HepG2 (cell line): ENCODE measurements around the gene RHBDD1. TPM values are rescaled to one million over a fixed set of nuclear protein-coding genes. Genes with fewer than 3 reads are reported as not detected.

Source experiments
- ATAC-seq: fragments of 200-7000 bp; cut with Tn5 transposase; 3 replicates; pipeline ENCODE4 v1.9.1; 2020; ENCODE audit warnings: mild to moderate bottlenecking, moderate library complexity
- BruUV-seq: library from RNA; stranded (reverse); fragments of 400-500 nt; replicated peaks from 2 replicates; lab custom pipeline; 2021; lab: Mats Ljungman, UMichigan
- CTCF ChIA-PET: fragments of 300-600 bp; formaldehyde crosslinking; extraction: SDS; loops from one replicate; lab custom pipeline; 2021; ENCODE audit warnings: low total read pairs, inconsistent platforms, low intra/inter-chr PET ratio; lab: Yijun Ruan, JAX
- POLR2A ChIA-PET: fragments of 350-600 bp; sonication (Branson Sonifier 250); formaldehyde crosslinking; loops from one replicate; lab custom pipeline; 2020; ENCODE audit warnings: antibody characterized with exemption, inconsistent platforms; lab: Yijun Ruan, JAX
- DNase-seq: peaks from one replicate; pipeline ENCODE4 v3.0.0-alpha.2; 2015; ENCODE audit warnings: low spot score
- FAIRE-seq: peaks from 3 replicates; lab custom pipeline; 2011; peaks lifted over from hg19 to GRCh38; lab: Jason Lieb, UNC
- H2AFZ ChIP-seq: one replicate; pipeline ENCODE4 v1.6.1; 2011; ENCODE audit warnings: low read length, inconsistent platforms
- H3K27ac ChIP-seq: fragments of 300-600 bp; 3 replicates; pipeline ENCODE4 v1.8.0; 2011; ENCODE audit warnings: mixed run types, mild to moderate bottlenecking, mixed read lengths, low read length, inconsistent platforms; ENCODE audit not compliant: insufficient read depth; ENCODE audit errors: extremely low read length
- H3K27me3 ChIP-seq, 2 experiments: fragments of 200-600 bp in 1 of 2; 2 replicates in 1 of 2; 3 replicates in 1 of 2; pipeline versions ENCODE4 v1.6.0 to v1.8.0; 2011; ENCODE audit warnings: low read length in 2 of 2, mild to moderate bottlenecking in 2 of 2, moderate library complexity in 2 of 2, inconsistent platforms in 1 of 2; ENCODE audit not compliant: insufficient read depth in 2 of 2, control insufficient read depth in 1 of 2
- H3K36me3 ChIP-seq, 2 experiments: fragments of 200-600 bp in 1 of 2; replicated peaks in 1 of 2; 2 replicates in 1 of 2; 3 replicates in 1 of 2; pipeline versions ENCODE4 v1.5.1 to v1.8.0; 2011; ENCODE audit warnings: low read length in 2 of 2, inconsistent platforms in 1 of 2; ENCODE audit not compliant: insufficient read depth in 2 of 2, control insufficient read depth in 1 of 2
- H3K4me1 ChIP-seq: 2 replicates; pipeline ENCODE4 v1.5.1; 2012; ENCODE audit warnings: low read length, inconsistent platforms; ENCODE audit not compliant: insufficient read depth
- H3K4me2 ChIP-seq: 2 replicates; pipeline ENCODE4 v1.6.0; 2011; ENCODE audit warnings: low read depth, low read length, inconsistent platforms
- H3K4me3 ChIP-seq, 3 experiments: fragments of 200-600 bp in 1 of 3; sonication (generic), shearing (Covaris generic) in 1 of 3; replicated peaks in 1 of 3; 2 replicates each; pipeline ENCODE4 v1.5.1; 2011 to 2016; ENCODE audit warnings: low read length in 3 of 3, inconsistent platforms in 2 of 3, low read depth in 2 of 3, mild to moderate bottlenecking in 2 of 3, control low read depth in 1 of 3, mixed read lengths in 1 of 3; ENCODE audit not compliant: insufficient read depth in 1 of 3
- H3K79me2 ChIP-seq: one replicate; pipeline ENCODE4 v1.6.1; 2011; ENCODE audit warnings: low read length, inconsistent platforms; ENCODE audit not compliant: insufficient read depth
- H3K9ac ChIP-seq: 2 replicates; pipeline ENCODE4 v1.6.0; 2011; ENCODE audit warnings: mild to moderate bottlenecking, low read depth, low read length, inconsistent platforms; ENCODE audit not compliant: insufficient read depth
- H3K9me3 ChIP-seq: 2 replicates; pipeline ENCODE4 v1.5.1; 2012; ENCODE audit warnings: mild to moderate bottlenecking, low read length
- H4K20me1 ChIP-seq: 2 replicates; pipeline ENCODE4 v1.6.0; 2011; ENCODE audit warnings: inconsistent platforms, mild to moderate bottlenecking, low read length, moderate library complexity; ENCODE audit not compliant: insufficient read depth
- ATF6 ChIP-seq: sonication (generic); formaldehyde crosslinking; conservative IDR thresholded peaks from 2 replicates; pipeline ENCODE4 v1.4.0; 2020; ENCODE audit warnings: missing genetic modification reagents
- HDAC1 ChIP-seq: sonication (generic); formaldehyde crosslinking; IDR thresholded peaks from 2 replicates; pipeline ENCODE4 v1.5.1; 2020; ENCODE audit warnings: mild to moderate bottlenecking, missing genetic modification reagents
- RBAK ChIP-seq: sonication (generic); formaldehyde crosslinking; IDR thresholded peaks from 2 replicates; pipeline ENCODE4 v1.5.1; 2020; ENCODE audit warnings: mild to moderate bottlenecking, missing genetic modification reagents
- SKI ChIP-seq: fragments of 450-650 bp; IDR thresholded peaks from one replicate; pipeline ENCODE4 v1.6.1; 2018; ENCODE audit warnings: mild to moderate bottlenecking; ENCODE audit not compliant: partially characterized antibody
- SMAD1 ChIP-seq: sonication (generic); formaldehyde crosslinking; IDR thresholded peaks from 2 replicates; pipeline ENCODE4 v1.4.0; 2020; ENCODE audit warnings: missing genetic modification reagents, low read depth, mild to moderate bottlenecking, borderline replicate concordance
- TSC22D2 ChIP-seq: sonication (generic); formaldehyde crosslinking; IDR thresholded peaks from 2 replicates; pipeline ENCODE4 v1.5.1; 2020; ENCODE audit warnings: missing genetic modification reagents, mild to moderate bottlenecking, borderline replicate concordance
- ZBTB38 ChIP-seq: sonication (generic); formaldehyde crosslinking; IDR thresholded peaks from 2 replicates; pipeline ENCODE4 v1.5.1; 2020; ENCODE audit warnings: mild to moderate bottlenecking, missing genetic modification reagents
- ZFP36 ChIP-seq: fragments of 150-350 bp; IDR thresholded peaks from 2 replicates; pipeline ENCODE4 v1.6.1; 2018; ENCODE audit warnings: borderline replicate concordance, low read length, low read depth; ENCODE audit not compliant: partially characterized antibody
- ZNF18 ChIP-seq: sonication (generic); formaldehyde crosslinking; IDR thresholded peaks from 2 replicates; pipeline ENCODE4 v1.8.0; 2022; ENCODE audit warnings: mild to moderate bottlenecking, missing genetic modification reagents; ENCODE audit not compliant: insufficient replicate concordance
- ZNF788 ChIP-seq: sonication (generic); formaldehyde crosslinking; IDR thresholded peaks from 2 replicates; pipeline ENCODE4 v1.5.0; 2020; ENCODE audit warnings: mild to moderate bottlenecking, missing genetic modification reagents, borderline replicate concordance
- WGBS: methylation state at CpG from one replicate; pipeline ENCODE4 v1.1.6; 2017; ENCODE audit warnings: low lambda C conversion rate; 5-methylcytosine and 5-hydroxymethylcytosine counted together
- in situ Hi-C: cut with HindIII; loops from 2 replicates; pipeline ENCODE4 v1.10.0; 2017; ENCODE audit warnings: low pct_unique_long_range_greater_than_20kb; ENCODE audit not compliant: extremely low pct_ligation_motif_present
- intact Hi-C: fragments of 100-400 bp; cut with micrococcal nuclease; formaldehyde crosslinking; loops from one replicate; pipeline ENCODE4 v1.10.0; 2022; ENCODE audit not compliant: unreplicated experiment
- polyA plus RNA-seq, 8 experiments: library from polyadenylated mRNA; depleted of rRNA in 3 of 8; stranded (reverse) in 7 of 8; unstranded in 1 of 8; fragments of >200 nt; fragmentation: Illumina TruSeq in 4 of 8; extraction: Trizol in 4 of 8; gene quantifications; 2 replicates each; pipeline versions ENCODE4 v1.2.1 to v1.2.3, GENCODE V29; 2011 to 2016; ENCODE audit warnings: low read depth in 4 of 8, missing spikeins in 1 of 8, mixed read lengths in 1 of 8; ENCODE audit not compliant: insufficient read depth in 1 of 8
- total RNA-seq, 5 experiments: library from RNA; depleted of rRNA; stranded (reverse); fragments of >200 nt; fragmentation: Illumina TruSeq; extraction: Trizol; gene quantifications; 2 replicates each; pipeline ENCODE4 v1.2.3, GENCODE V29; 2016; ENCODE audit warnings: low read depth in 1 of 5

Gene RHBDD1
- total and polyA plus RNA-seq, 2 of the 13 experiments (the other 11 are each of a cell fraction or from before 2014, with no cell fraction given): 8.2 to 9.5 TPM

GRCh38 chr2:226868331-226869162, 32.7 kb downstream of the RHBDD1 start:
- Histone ChIP-seq H3K9ac (no peak overlapping the region), H3K36me3 (no peaks in the 10 kb centered on the region), H3K4me2 (no peak overlapping the region), H3K27me3 (no peaks in the 10 kb centered on the region), H3K4me1 (no peaks in the 10 kb centered on the region), H2AFZ (no peak overlapping the region), H3K4me3 (no peak overlapping the region), H3K9me3 (no peaks in the 10 kb centered on the region), H4K20me1 (no peaks in the 10 kb centered on the region), H3K79me2 (no peaks in the 10 kb centered on the region), H3K27ac (no peak overlapping the region)
- DNase-seq: no peak
- in situ Hi-C loops: no loop called here
- BruUV-seq: no TSS peak
- no peak for TF ChIP-seq SKI
- TF ChIP-seq RBAK (CRISPR knock-in tag): no peak
- TF ChIP-seq HDAC1 (CRISPR knock-in tag): no peak
- TF ChIP-seq SMAD1 (CRISPR knock-in tag): no peak
- no peak for TF ChIP-seq ATF6 (CRISPR knock-in tag)
- TF ChIP-seq TSC22D2 (CRISPR knock-in tag): no peak
- TF ChIP-seq ZNF18 (CRISPR knock-in tag): no peak
- no peak for TF ChIP-seq ZNF788 (CRISPR knock-in tag)
- no peak for TF ChIP-seq ZFP36
- TF ChIP-seq ZBTB38: no peak
- no peak for FAIRE-seq
- intact Hi-C loops: no loop called here
- WGBS: 66% methylated on average over 7 of the region's 7 CpGs
- ATAC-seq: no peak
- ChIA-PET CTCF (no interaction called here), POLR2A (no interaction called here)
